NCI-H2196 treated with DMSO at 0.1 percent for 48 hours (cell line): Measurements from ENCODE around the gene SCTR.
A peak's percentile ranks its signal among the peaks of the same experiment; 100 is the strongest.

ENCODE experiments used
- DNase-seq: peaks from one replicate; lab custom pipeline; 2025; ENCODE audit not compliant: unreplicated experiment; lab: John Stamatoyannopoulos, UW

The SCTR gene

DNA sequence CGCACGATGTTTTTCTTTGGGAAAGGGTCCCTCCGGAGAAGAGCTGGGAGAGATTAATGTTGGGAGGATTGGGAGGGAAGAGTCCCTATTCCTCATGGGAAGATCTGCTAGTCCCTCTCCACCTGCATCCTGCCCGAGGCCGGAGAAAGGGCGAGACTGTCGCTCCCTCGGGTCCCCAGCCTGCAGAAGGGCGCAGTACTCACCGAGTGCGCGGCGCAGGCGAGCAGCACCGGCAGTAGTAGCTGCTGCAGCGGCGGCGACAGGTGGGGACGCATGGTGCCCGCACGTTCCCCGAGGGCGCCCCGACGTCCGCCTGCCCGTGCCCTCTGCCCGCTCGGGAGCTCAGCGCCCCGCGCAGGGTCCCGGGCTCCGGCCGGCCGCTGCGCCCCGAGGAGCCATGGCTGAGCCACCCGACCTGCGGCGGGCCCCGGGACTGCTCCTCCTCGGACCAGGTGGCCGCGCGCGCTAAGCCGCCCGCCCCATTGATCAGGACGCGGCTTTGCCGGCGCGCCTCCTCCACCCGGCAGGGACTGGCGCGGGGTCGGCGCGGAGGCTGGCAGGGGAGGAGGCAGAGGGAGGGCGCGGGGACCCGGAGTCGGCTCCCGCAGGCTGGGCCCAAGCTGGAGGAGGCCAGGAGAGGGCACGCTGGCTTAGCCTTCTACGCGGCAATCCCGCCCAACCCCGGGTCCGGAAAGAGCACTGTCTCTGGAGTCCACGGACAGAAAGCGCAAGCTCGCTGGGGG lies at the start of gene SCTR:
SCTR (minus strand) TSS at position 532 of the 743 bp plus-strand sequence; CDS start at position 275, 257 bp downstream.
- no peak for DNase-seq

- no peak for DNase-seq
These were observed 43.0 kb upstream of the SCTR start for GRCh38 chr2:119567292-119567691.

- DNase-seq: no peak
These were observed 41.2 kb upstream of the SCTR start for GRCh38 chr2:119565481-119565880.

GRCh38 chr2:119553687-119554344 lies 29.5 kb upstream of the SCTR start:
- DNase-seq: no peak

DNA sequence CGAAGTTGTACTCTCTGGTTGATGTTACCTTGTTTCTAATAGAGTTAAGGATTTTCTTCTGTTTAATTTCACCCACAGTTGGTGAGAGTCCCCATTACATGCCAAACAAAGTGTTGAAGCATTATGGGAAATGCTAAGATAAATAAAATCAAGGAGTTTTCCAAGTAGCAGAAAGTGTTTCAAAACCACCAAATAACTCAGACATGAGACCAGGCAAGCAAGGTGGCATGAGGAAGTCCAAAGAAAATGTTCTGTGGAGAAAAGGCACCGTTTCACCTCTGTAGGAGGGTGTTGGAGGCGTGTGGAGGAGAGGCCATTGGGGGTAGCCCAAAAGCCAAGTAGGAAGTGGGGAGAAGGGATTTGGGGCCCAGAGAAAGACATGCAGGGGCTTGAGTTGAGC lies 28.6 kb upstream of the SCTR start:
- no peak for DNase-seq

GRCh38 chr2:119550856-119551255 lies 26.6 kb upstream of the SCTR start:
- DNase-seq: no peak

- DNase-seq: no peak
These were observed 26.1 kb upstream of the SCTR start for GRCh38 chr2:119550346-119550745.

DNA sequence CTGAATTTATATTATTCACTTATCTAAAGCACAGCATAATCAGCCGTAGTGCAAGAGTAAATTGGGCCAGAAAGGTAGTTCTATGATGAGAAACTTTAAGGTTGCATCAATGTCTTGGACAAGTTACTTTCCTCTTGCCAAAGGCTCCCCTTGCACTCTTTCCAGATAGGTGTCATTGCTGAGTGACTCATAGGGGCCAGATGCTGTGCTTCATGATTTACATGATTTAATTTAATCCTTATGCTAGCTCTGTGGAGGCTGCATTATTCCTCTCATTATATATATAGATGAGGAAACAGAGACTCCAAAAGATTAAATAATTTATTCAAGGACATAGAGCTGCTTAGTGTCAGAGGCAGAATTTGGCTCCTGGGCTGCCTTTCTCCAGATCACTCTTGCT lies 25.0 kb upstream of the SCTR start:
- no peak for DNase-seq

- DNase-seq: no peak
These were observed 24.3 kb upstream of the SCTR start for GRCh38 chr2:119548516-119549120.

GRCh38 chr2:119546447-119546767 lies 22.1 kb upstream of the SCTR start:
- no peak for DNase-seq

DNA sequence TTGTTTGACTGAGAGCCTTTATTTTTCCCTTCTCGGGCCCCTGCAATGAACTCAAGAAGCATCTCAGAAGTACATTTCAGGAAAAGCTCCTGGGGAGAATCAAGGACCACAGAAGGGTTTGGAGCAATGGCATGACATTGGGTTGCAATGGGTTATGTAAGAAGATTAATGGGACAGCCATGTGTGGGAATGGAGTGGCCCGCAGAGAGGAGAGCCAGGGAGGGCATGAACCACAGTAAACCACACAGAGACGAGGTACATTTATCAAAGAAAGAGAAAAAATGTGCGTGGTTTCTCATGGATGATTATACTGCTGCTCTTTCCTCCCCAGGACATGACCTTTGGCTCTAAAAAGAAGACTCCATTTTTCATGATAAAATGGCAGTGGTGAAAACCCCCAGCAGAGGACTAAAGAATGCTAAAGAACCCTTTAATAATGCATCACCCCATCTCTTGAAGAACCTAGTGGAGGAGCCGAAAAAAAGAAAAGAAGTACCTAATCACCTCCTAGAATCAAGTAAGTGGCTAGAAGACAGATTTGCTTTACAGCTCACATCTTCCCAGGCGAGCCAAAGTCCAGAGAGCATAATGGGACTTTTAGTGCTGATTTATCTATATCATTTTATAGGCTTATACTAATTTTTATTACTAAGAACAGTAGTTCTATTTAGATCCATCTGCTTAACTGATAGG lies 21.6 kb upstream of the SCTR start:
- DNase-seq: no peak

DNA sequence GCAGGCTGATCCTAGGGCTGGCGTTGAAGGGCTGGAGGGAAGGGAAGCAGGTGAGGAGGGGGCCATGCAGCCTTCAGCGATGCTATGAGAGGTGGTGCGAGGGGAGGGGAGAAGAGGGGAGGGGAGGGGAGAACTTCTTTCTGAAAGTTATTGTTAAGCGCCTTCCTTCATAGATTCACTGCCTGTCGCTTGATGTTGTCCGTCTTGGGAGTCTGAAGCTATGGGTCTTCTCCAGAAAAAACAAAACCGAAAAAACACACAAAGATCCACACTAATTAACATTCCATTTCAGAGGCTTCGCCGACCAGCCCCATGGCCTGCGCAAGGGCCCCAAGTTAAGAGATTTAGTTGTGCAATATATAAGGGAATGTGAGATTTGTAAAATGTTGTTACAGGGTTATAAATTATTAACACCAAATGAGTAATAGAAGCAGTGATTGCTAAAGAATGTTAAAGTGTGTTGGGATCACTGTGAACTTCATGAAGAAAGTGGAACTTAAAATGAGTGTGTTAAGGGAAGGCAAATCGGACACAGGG lies 20.7 kb upstream of the SCTR start:
- no peak for DNase-seq

GRCh38 chr2:119544075-119544938 lies 20.0 kb upstream of the SCTR start, which contains the start of gene CFAP221:
TSS of gene CFAP221 (plus strand) at chr2:119544449. CDS start at chr2:119546132, 1,683 bp downstream.
- DNase-seq: peak; percentile 55

GRCh38 chr2:119541476-119541875 lies 17.2 kb upstream of the SCTR start:
- DNase-seq: no peak

GRCh38 chr2:119537792-119538191 lies 13.5 kb upstream of the SCTR start:
- no peak for DNase-seq

DNA sequence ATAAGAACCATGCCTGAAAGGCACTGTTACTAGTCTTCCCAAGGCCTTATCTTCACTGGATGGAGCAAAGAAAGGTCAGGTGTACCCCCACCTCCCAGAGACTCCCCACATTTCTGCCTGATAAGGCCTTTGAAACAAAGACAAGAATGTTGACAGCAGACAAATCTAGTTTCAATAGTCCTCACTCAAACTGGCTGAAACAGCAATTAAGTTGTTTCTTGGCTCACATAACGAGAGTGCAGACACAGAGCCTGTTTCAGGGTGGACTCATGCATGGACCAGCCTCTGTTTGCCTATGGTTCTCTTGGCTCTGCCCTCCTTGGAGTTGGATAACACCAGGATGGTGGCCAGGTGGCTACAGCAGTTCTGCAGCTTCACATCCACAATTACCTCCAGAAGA lies 12.4 kb upstream of the SCTR start:
- no peak for DNase-seq

GRCh38 chr2:119536211-119536610 lies 11.9 kb upstream of the SCTR start:
- no peak for DNase-seq

- no peak for DNase-seq
These were observed 9.3 kb upstream of the SCTR start for GRCh38 chr2:119533560-119533959.

DNA sequence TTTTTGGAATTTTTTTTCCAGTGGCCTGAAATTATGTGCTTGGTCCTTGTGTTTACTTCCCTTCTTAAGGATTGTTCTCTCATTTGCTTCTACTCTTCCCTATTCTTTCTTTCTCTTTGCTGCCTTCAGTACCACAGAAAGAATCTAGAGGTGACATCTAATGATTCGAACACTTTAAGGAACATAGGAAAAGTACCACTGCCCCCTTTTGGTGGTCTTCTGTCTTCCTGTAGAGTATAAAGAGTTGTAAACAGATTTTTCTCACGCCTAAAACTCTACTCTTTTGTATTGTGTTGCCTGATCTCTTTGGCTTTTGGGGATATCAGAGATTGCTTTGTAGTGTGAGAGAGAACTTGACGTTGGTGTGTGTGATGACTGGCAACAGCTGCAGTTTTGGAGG lies 7.0 kb upstream of the SCTR start:
- DNase-seq: no peak

DNA sequence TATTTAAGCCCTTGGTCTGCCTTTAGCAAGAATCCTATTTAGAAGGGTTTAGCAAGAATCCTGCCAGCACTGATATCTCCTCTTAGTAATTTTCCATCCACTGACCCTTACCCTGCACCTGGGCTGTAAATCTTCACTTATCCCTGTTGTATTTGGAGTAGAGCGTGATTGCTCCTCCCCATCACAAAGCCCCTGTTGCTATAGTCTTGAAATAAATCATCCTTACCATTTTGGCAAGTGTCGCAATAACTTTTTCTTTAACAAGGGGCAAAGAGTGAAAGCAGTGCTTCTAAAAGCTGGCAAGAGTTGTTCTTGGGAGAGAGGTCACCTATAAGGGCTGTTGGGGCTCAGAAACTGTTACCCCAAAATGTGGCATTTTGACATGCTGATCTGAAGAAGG lies 3.7 kb upstream of the SCTR start:
- DNase-seq: no peak

DNA sequence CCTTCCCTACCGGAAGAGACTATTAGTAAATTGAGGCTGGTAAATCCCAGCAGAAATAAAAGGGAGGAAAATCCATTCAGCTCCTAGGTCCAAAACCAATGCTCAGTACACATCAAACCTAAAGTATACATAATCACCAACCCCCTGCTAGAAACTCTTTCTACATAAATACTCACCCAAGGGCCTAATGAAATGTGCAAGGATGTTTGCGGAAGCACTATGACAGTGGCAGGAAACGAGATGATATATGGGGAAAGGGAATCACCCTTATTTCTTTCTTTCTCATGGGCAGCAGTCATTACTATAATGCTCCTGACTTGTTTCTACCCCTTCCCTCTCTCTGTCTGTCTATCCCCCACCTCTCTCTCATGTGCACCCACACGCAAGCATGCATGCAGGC lies 1.3 kb upstream of the SCTR start:
- DNase-seq: no peak
